HCT116 (cell line): ENCODE measurements around the gene PAOX.

ENCODE experiments used
- YY1 ChIP-seq: IDR thresholded peaks from 2 replicates; pipeline ENCODE4 v1.6.1; 2011; ENCODE audit warnings: low read length, low read depth, moderate library complexity, mild to moderate bottlenecking; ENCODE audit not compliant: insufficient replicate concordance; ENCODE audit errors: extremely low read depth
- TF ChIP-seq, protein P1 (sequence below), 3 experiments: fragments of 200-600 bp in 1 of 3; sonication (generic) in 1 of 3; IDR thresholded peaks in 2 of 3; conservative IDR thresholded peaks in 1 of 3; 2 replicates each; pipeline ENCODE4 v1.5.1; 2012 to 2017; ENCODE audit warnings: low read depth in 2 of 3, low read length in 2 of 3, antibody characterized with exemption in 1 of 3, borderline replicate concordance in 1 of 3, control low read depth in 1 of 3, mild to moderate bottlenecking in 1 of 3, mixed read lengths in 1 of 3, mixed run types in 1 of 3, moderate library complexity in 1 of 3; ENCODE audit not compliant: insufficient read depth in 1 of 3

DNA sequence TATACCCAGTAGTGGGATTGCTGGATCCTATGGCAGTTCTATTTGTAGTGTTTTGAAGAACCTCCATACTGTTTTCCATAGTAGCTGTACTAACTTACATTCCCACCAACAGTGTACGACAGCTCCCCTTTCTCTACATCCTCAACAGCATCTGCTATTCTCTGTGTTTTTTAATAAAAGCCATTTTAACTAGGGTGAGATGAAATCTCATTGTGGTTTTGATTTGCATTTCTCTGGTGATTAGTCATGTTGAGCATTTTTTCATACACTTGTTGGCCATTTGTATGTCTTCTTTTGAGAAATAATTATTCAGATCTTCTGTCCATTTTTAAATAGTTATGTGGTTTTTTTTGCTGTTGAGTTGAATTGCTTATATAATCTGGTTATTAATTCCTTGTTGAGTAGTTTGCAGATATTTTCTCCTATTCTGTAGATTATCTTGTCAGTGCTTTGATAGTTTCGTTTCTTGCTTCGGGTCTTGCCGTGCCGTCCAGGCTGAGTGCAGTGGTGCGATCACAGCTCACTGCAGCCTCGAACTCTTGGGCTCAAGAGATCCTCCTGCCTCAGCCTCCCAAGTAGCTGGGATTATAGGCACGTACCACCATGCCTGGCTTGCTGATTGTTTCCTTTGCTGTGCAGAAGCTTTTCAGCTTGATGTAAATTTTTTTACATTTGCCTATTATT is 26.9 kb downstream of the PAOX start:
- TF ChIP-seq, protein P1, sequence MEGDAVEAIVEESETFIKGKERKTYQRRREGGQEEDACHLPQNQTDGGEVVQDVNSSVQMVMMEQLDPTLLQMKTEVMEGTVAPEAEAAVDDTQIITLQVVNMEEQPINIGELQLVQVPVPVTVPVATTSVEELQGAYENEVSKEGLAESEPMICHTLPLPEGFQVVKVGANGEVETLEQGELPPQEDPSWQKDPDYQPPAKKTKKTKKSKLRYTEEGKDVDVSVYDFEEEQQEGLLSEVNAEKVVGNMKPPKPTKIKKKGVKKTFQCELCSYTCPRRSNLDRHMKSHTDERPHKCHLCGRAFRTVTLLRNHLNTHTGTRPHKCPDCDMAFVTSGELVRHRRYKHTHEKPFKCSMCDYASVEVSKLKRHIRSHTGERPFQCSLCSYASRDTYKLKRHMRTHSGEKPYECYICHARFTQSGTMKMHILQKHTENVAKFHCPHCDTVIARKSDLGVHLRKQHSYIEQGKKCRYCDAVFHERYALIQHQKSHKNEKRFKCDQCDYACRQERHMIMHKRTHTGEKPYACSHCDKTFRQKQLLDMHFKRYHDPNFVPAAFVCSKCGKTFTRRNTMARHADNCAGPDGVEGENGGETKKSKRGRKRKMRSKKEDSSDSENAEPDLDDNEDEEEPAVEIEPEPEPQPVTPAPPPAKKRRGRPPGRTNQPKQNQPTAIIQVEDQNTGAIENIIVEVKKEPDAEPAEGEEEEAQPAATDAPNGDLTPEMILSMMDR (IDR thresholded peaks at IDR 0.05 in 2 of 3, conservative IDR thresholded peaks at IDR 0.05 in 1 of 3; ENCODE audit: borderline replicate concordance in 1 of 3, insufficient read depth in 1 of 3, low read depth in 2 of 3, low read length in 2 of 3), result no peak
- no peak for TF ChIP-seq YY1
